ENCODE measurements around the gene FNBP1.
"Not testable (repeated sequence)": the region's sequence is repeated elsewhere in the genome, so short reads cannot be mapped to it uniquely, and the experiment has no call there.

The FNBP1 gene

GRCh38 chr9:129962451-129962864 lies 80.5 kb downstream of the FNBP1 start:
- no peak for DNase-seq (ENCODE audit: low read depth in 1 of 2, low spot score in 1 of 2)

- no peak for DNase-seq (ENCODE audit: low read depth in 1 of 2, low spot score in 1 of 2)
Observed at GRCh38 chr9:129958796-129959195, 84.2 kb downstream of the FNBP1 start.

GRCh38 chr9:129954868-129955550 lies 88.0 kb downstream of the FNBP1 start:
- no peak for DNase-seq (ENCODE audit: low read depth in 1 of 2, low spot score in 1 of 2)

DNA sequence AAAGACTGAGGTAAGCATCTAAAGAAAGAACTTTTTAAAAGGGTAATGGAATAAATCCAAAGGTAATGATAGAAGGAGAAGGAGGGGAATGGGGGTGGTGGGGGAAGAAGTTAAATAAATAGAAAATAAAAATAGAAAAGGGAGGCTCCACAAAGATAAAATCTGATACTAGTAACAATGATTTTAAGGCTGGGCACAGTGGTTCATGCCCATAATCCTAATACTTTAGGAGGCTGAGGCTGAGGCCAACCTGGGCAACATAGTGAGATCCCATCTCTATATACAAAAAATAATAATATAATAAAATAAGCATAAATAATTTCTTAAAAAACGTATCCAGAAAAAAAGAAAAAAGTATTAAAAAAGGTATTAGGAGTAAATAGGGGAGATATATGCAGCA lies 89.3 kb downstream of the FNBP1 start:
- no peak for DNase-seq (ENCODE audit: low read depth in 1 of 2, low spot score in 1 of 2)

GRCh38 chr9:129952337-129952736 lies 90.7 kb downstream of the FNBP1 start:
- no peak for DNase-seq (ENCODE audit: low read depth in 1 of 2, low spot score in 1 of 2)

- DNase-seq (ENCODE audit: low read depth in 1 of 2, low spot score in 1 of 2) = no peak
Observed at GRCh38 chr9:129949821-129950220, 93.2 kb downstream of the FNBP1 start.

GRCh38 chr9:129948626-129949025 lies 94.4 kb downstream of the FNBP1 start:
- DNase-seq (ENCODE audit: low read depth in 1 of 2, low spot score in 1 of 2) = not testable (repeated sequence)

- DNase-seq (ENCODE audit: low read depth in 1 of 2, low spot score in 1 of 2) = no peak
Observed at GRCh38 chr9:129946246-129946995, 96.6 kb downstream of the FNBP1 start.

DNA sequence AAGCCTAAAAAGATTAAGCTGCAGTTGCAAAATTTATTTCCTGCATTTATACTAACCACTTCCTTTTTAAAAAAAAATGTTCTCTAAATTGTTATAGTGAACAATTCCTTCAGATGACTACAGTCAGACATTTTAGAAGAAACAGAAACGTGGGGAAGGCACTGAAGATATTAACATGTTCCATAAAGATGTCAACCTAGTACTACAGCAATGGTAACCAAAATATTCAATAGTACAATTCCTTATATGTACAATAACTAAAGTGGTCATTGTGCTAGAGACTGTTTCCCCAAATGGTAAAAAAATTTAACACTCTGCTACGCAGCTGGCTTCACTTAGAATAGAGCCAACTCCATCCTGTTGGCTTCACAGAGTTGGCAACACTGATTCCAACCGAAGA lies 97.7 kb downstream of the FNBP1 start:
- DNase-seq (ENCODE audit: low read depth in 1 of 2, low spot score in 1 of 2) = no peak

- peak in 1 of 2 donors; percentile 57 for DNase-seq (ENCODE audit: low read depth in 1 of 2, low spot score in 1 of 2)
Observed at GRCh38 chr9:129944506-129945116, 98.4 kb downstream of the FNBP1 start.

DNA sequence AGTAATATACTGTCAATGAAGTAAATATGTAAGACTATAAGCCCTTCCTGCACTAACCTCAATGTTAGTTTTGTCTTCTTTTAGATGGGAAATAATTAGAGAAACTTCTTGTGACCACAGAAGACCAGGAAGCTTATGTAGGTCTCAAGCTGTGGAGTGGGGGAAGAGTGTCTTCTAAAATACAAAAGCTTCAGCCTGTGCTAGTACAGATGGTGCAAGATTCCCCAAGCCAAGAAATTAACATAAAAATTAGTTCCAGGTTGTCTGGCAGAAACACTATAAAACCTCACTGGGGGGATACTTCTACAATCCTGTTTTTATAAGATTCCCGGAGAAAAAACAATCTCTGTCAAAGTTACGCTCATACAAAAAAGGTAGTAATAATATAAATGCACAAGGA lies 103.6 kb downstream of the FNBP1 start:
- DNase-seq (ENCODE audit: low read depth in 1 of 2, low spot score in 1 of 2) = no peak

DNA sequence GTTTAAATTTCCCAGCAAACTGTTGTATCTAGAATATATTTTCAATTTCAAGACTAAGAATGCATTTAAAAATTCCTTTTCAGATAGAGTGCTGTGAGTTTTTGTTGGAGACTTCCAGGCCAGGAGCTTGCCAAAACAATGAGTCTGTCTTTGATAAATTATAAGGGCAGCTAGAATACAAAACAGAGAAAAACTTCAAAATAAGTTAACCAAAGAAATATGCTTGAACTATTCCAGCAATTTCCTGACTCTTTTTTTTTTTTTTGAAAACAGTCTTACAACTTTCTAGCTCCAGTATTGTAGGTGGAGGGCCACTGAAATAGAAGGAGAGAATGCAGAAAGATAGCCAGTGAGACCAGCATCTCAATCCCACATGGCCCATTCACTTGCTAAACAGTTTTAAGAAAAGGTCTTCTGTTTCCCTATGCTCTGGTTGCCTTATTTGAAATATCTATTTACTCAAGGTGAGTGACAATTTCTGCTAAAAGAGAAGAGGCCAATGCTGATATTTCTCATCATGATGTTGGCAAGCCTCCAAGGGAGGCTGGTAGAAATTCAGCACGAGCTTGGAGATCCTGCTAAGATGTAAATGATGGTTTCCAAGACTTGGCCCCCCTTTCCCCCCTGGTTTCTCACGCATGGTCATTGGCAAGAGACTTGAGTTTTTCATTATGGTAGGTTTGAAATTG lies 104.6 kb downstream of the FNBP1 start:
- no peak for DNase-seq (ENCODE audit: low read depth in 1 of 2, low spot score in 1 of 2)

DNA sequence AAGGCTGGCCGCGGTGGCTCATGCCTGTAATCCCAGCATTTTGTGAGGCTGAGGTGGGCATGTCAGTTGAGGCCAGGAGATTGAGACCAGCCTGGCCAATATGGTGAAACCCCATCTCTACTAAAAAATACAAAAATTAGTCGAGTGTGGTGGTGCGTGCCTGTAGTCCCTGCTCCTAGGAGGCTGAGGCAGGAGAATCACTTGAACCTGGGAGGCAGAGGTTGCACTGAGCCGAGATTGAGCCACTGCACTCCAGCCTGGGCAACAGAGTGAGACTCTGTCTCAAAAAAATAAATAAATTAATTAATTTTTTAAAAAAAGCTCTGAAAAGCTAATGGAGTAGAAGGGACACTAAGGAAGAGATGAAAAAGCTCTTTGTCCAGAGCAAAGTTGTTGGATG lies 105.1 kb downstream of the FNBP1 start:
- DNase-seq (ENCODE audit: low read depth in 1 of 2, low spot score in 1 of 2) = not testable (repeated sequence)

DNA sequence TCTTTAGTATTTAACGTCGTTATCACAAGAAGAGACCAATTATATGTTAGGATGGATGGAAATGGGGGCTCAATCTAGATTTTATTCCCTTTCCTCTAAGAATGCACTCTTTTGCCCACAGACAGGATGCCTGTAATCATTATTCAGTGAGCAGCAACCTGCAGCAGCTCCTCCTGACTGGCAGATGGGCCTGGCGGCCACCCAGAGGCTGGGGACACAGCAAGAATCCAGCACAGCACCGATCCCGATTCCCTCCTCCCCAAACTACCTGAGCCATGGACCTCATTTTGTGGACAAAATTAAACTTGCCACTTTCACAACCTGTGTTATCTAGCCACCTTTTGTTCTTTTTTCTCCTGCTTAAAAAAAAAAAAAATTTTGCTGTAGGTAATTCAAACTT lies 106.8 kb downstream of the FNBP1 start:
- DNase-seq (ENCODE audit: low read depth in 1 of 2, low spot score in 1 of 2) = no peak

DNA sequence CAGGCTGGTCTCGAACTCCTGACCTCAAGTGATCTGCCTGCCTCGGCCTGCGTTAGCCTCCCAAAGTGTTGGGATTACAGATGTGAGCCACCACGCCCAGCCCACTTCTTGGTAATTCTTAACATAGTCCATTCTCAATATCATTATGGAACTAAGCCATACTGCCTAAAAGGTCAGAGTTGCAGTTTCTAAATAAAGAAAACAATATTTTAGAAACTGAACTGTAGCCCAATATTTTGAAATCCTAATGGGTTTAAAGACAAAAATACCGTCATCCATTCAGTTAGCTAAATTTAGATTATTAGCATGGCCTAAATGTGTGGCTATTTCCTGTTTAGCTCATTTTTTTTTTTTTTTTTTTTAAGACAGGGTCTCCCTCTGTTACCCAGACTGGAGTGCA lies 108.2 kb downstream of the FNBP1 start:
- DNase-seq (ENCODE audit: low read depth in 1 of 2, low spot score in 1 of 2) = no peak

- no peak for DNase-seq (ENCODE audit: low read depth in 1 of 2, low spot score in 1 of 2)
Observed at GRCh38 chr9:129934041-129934591, 108.9 kb downstream of the FNBP1 start.

DNA sequence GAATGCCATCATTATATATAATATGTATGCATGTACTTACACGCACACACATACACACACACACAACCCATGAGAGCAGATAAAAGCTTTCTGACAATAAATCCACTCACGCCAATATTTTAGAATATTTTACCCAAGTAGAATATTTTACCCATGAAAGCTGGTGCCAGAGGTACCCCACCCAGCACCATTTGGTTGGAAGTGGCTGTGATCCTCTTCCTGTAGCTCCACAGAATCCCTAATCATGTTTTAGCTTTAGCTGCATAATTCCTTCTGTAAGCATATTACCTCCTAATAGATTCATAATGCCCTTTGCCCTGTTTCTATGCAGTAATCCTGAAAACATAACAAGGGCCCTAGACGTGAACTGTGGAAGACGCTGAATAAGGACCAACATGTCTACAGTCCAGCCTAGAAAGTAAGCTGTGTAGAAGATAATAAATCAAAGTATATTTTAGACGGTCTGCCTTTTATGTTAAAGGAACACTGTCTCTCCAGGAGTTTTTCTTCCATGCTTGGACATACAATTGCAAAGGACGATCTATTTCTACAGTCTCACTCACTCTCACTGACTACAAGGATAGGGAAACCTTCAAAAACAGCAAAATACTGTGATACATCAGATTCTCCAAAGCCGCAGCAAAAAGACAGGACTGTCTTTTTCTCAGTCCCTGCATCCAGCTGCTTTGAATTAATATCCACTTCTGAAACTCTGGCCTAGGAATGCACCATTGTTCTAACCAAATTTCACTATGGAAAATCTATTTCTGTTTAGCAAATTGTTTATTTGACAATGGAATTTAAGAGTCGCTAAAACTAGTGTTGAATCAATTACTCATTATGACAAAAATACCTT lies 109.6 kb downstream of the FNBP1 start:
- no peak for DNase-seq (ENCODE audit: low read depth in 1 of 2, low spot score in 1 of 2)

- DNase-seq (ENCODE audit: low read depth in 1 of 2, low spot score in 1 of 2) = no peak
Observed at GRCh38 chr9:129932303-129933151, 110.5 kb downstream of the FNBP1 start.

DNA sequence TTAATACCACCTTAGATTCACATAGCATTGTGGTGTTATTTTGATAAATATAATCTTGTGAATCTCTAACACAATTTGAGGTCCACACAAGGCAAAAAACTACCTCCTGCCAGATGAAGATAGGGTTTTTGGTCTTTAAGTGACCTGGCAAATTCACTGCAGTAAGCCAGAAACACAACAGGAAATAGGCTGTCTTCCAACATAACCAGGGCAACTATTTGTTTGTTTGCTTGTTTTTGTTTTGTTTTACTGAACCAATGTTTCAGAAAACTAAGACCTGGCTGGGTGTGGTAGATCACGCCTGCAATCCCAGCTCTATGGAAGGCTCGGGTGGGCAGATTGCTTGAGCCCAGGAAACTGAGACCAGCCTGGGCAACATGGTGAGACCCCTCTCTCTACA lies 112.2 kb downstream of the FNBP1 start:
- DNase-seq (ENCODE audit: low read depth in 1 of 2, low spot score in 1 of 2) = no peak

All from activated CD4-positive, alpha-beta T cell treated with anti-CD3 and anti-CD28 coated beads, Interleukin-2, amount 50 U/mL, for 24 hours (primary cell).